Measurements from ENCODE around the gene AGXT2. TPM values are rescaled to one million over a fixed set of nuclear protein-coding genes. Genes with fewer than 3 reads are reported as not detected.

Gene AGXT2
- total RNA-seq (2022) (not detected in 2 replicates), Bru-seq, nascent RNA (not detected), BruChase-seq, experiment 1, labeled RNA remaining after a 6-hour chase (percentile 4 among the genes with signal in this experiment), BruChase-seq, experiment 2, labeled RNA remaining after a 2-hour chase (percentile 4 among the genes with signal in this experiment)
- long read RNA-seq, result 0 reads

- intact Hi-C loops (cut with micrococcal nuclease), result no loop called here
- no peak for DNase-seq (ENCODE audit: unreplicated experiment)
- BruUV-seq (replicated peaks), result no TSS peak
- no peak within 1 kb of the TSS for H3K4me3 Mint-ChIP-seq (ENCODE audit: unreplicated experiment)
- H3K36me3 Mint-ChIP-seq (ENCODE audit: insufficient read depth, unreplicated experiment), result no peaks in the 10 kb centered on the region
- no peaks in the 10 kb centered on the region for H3K4me1 Mint-ChIP-seq (ENCODE audit: insufficient read depth, unreplicated experiment)
- H3K27ac Mint-ChIP-seq (ENCODE audit: low read depth, unreplicated experiment), result no peak within 1 kb of the TSS
- POLR2A ChIA-PET, result no interaction called here
- CTCF ChIA-PET, result interaction anchor here (0.7 kb wide), 2 partner anchors 44 to 961 kb away, joined by 3 read pairs; no protein-coding TSS in a partner anchor
- no peak for TF ChIP-seq CTCF (IDR thresholded peaks at IDR 0.05; ENCODE audit: unreplicated experiment)
- no peaks in the 10 kb centered on the region for H3K9me3 Mint-ChIP-seq (ENCODE audit: unreplicated experiment)
- no peaks in the 10 kb centered on the region for H3K27me3 Mint-ChIP-seq (ENCODE audit: insufficient read depth, unreplicated experiment)
Measured at GRCh38 chr5:35047785-35048404, at the start of gene AGXT2. TSS of gene AGXT2 (minus strand) at chr5:35047949. CDS start at chr5:35047892, 57 bp downstream.

- no peak for TF ChIP-seq CTCF (IDR thresholded peaks at IDR 0.05; ENCODE audit: unreplicated experiment)
- intact Hi-C loops (cut with micrococcal nuclease), result no loop called here
- H3K36me3 Mint-ChIP-seq (ENCODE audit: insufficient read depth, unreplicated experiment), result no peaks in the 10 kb centered on the region
- no peaks in the 10 kb centered on the region for H3K4me1 Mint-ChIP-seq (ENCODE audit: insufficient read depth, unreplicated experiment)
- H3K27ac Mint-ChIP-seq (ENCODE audit: low read depth, unreplicated experiment), result no peak overlapping the region
- no TSS peak for BruUV-seq (replicated peaks)
- no peaks in the 10 kb centered on the region for H3K9me3 Mint-ChIP-seq (ENCODE audit: unreplicated experiment)
- H3K27me3 Mint-ChIP-seq (ENCODE audit: insufficient read depth, unreplicated experiment), result no peaks in the 10 kb centered on the region
- POLR2A ChIA-PET, result no interaction called here
- no peak overlapping the region for H3K4me3 Mint-ChIP-seq (ENCODE audit: unreplicated experiment)
- no peak for DNase-seq (ENCODE audit: unreplicated experiment)
- CTCF ChIA-PET, result interaction anchor here (4.2 kb wide), 1 partner anchor 829 kb away, joined by 22 read pairs; no protein-coding TSS in a partner anchor
Measured at GRCh38 chr5:35096932-35097331, 49.2 kb upstream of the AGXT2 start.

- POLR2A ChIA-PET, result no interaction called here
- no peaks in the 10 kb centered on the region for H3K36me3 Mint-ChIP-seq (ENCODE audit: insufficient read depth, unreplicated experiment)
- no TSS peak for BruUV-seq (replicated peaks)
- H3K27ac Mint-ChIP-seq (ENCODE audit: low read depth, unreplicated experiment), result no peak overlapping the region
- TF ChIP-seq CTCF (IDR thresholded peaks at IDR 0.05; ENCODE audit: unreplicated experiment), result no peak
- no peaks in the 10 kb centered on the region for H3K4me1 Mint-ChIP-seq (ENCODE audit: insufficient read depth, unreplicated experiment)
- no peaks in the 10 kb centered on the region for H3K9me3 Mint-ChIP-seq (ENCODE audit: unreplicated experiment)
- intact Hi-C loops (cut with micrococcal nuclease), result no loop called here
- CTCF ChIA-PET, result interaction anchor here (4.2 kb wide), 1 partner anchor 830 kb away, joined by 22 read pairs; no protein-coding TSS in a partner anchor
- no peak overlapping the region for H3K4me3 Mint-ChIP-seq (ENCODE audit: unreplicated experiment)
- no peaks in the 10 kb centered on the region for H3K27me3 Mint-ChIP-seq (ENCODE audit: insufficient read depth, unreplicated experiment)
- no peak for DNase-seq (ENCODE audit: unreplicated experiment)
Measured at GRCh38 chr5:35096216-35096615, 48.5 kb upstream of the AGXT2 start.

GRCh38 chr5:35095366-35095765 lies 47.6 kb upstream of the AGXT2 start:
- ChIA-PET POLR2A (no interaction called here), CTCF (interaction anchor here (0.7 to 4.2 kb wide), 2 partner anchors 118 to 831 kb away, joined by 3 to 22 read pairs; no protein-coding TSS in a partner anchor)
- Mint-ChIP-seq H3K36me3 (ENCODE audit: insufficient read depth, unreplicated experiment) (no peaks in the 10 kb centered on the region), H3K4me1 (ENCODE audit: insufficient read depth, unreplicated experiment) (no peaks in the 10 kb centered on the region), H3K27me3 (ENCODE audit: insufficient read depth, unreplicated experiment) (no peaks in the 10 kb centered on the region), H3K4me3 (ENCODE audit: unreplicated experiment) (no peak overlapping the region), H3K9me3 (ENCODE audit: unreplicated experiment) (no peaks in the 10 kb centered on the region), H3K27ac (ENCODE audit: low read depth, unreplicated experiment) (no peak overlapping the region)
- TF ChIP-seq CTCF (IDR thresholded peaks at IDR 0.05; ENCODE audit: unreplicated experiment), result no peak
- BruUV-seq (replicated peaks), result no TSS peak
- intact Hi-C loops (cut with micrococcal nuclease), result no loop called here
- no peak for DNase-seq (ENCODE audit: unreplicated experiment)
